Measurements from ENCODE around the gene ELANE. TPM values are rescaled to one million over a fixed set of nuclear protein-coding genes. Genes with fewer than 3 reads are reported as not detected.

The ELANE gene
- total and polyA plus RNA-seq, 4 donors, result 1.4 to 21.0 (median 9.3) TPM

DNA sequence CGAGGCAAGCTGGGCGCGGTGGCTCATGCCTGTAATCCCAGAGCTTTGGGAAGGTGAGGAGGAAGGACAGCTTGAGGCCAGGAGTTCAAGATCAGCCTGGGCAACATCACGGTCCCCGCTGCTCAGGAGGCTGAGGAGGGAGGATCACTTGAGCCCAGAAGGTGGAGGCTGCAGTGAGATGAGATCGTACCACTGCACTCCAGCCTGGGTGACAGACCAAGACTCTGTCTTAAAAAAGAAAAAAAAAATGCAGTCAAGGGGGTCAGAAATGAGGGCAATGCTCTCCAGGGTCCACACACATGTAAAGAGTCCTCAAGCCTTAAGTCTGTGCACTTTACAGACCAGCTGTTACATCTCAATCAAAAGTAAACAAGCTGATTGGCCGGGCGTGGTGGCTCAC is 52.4 kb downstream of the ELANE start:
- H3K27ac ChIP-seq (ENCODE audit: low read depth in 1 of 2, low read length in 1 of 2), result no peak overlapping the region
- no peak overlapping the region for H3K4me3 ChIP-seq
- DNase-seq (no peak), ATAC-seq (ENCODE audit: insufficient read depth, low FRiP score) (no peak)
- no peaks in the 10 kb centered on the region for H3K27me3 ChIP-seq (ENCODE audit: control insufficient read depth in 3 of 3, insufficient read depth in 3 of 3, low read length in 2 of 3)
- TF ChIP-seq, protein P1, sequence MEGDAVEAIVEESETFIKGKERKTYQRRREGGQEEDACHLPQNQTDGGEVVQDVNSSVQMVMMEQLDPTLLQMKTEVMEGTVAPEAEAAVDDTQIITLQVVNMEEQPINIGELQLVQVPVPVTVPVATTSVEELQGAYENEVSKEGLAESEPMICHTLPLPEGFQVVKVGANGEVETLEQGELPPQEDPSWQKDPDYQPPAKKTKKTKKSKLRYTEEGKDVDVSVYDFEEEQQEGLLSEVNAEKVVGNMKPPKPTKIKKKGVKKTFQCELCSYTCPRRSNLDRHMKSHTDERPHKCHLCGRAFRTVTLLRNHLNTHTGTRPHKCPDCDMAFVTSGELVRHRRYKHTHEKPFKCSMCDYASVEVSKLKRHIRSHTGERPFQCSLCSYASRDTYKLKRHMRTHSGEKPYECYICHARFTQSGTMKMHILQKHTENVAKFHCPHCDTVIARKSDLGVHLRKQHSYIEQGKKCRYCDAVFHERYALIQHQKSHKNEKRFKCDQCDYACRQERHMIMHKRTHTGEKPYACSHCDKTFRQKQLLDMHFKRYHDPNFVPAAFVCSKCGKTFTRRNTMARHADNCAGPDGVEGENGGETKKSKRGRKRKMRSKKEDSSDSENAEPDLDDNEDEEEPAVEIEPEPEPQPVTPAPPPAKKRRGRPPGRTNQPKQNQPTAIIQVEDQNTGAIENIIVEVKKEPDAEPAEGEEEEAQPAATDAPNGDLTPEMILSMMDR (IDR thresholded peaks at IDR 0.05; ENCODE audit: control extremely low read depth, extremely low read depth), result no peak
- H3K9me3 ChIP-seq (ENCODE audit: control insufficient read depth in 4 of 4, insufficient read depth in 3 of 4, low read length in 3 of 4), result no peaks in the 10 kb centered on the region
- H3K4me1 ChIP-seq (ENCODE audit: control insufficient read depth in 5 of 5, insufficient read depth in 5 of 5, low read length in 5 of 5), result peaks cover 0 to 5% (median 0%) of the 10 kb centered on the region in 5 donors
- peaks cover 0 to 13% (median 0%) of the 10 kb centered on the region in 4 donors for H3K36me3 ChIP-seq (ENCODE audit: control insufficient read depth in 4 of 4, insufficient read depth in 4 of 4, low read length in 4 of 4)
- H3K9ac ChIP-seq (ENCODE audit: insufficient read depth in 1 of 2, low read length in 2 of 2), result no peak overlapping the region
- WGBS, 2 donors, result 90 to 93% methylated on average over 8 of the region's 8 CpGs

Small RNAs within 50 kb of the gene (small RNA-seq; reads per million reads assigned to genes)
- gene MIR3187 (ENCODE audit: low replicate concordance), result not detected
- gene RNU6-9 (ENCODE audit: low replicate concordance), result 0.15 reads per million

Other genes starting within 250 kb of the ELANE start
- gene POLRMT, start 218.8 kb upstream of the ELANE start, total RNA-seq, result 10 to 100 TPM; 16.1 to 43.3 TPM
- 10 to 100 TPM; 33.5 to 76.7 TPM for gene POLRMT, start 218.8 kb upstream of the ELANE start, polyA plus RNA-seq
- under 1 TPM; 0.23 to 0.46 TPM for gene FGF22, start 212.4 kb upstream of the ELANE start, total RNA-seq
- gene FGF22, start 212.4 kb upstream of the ELANE start, polyA plus RNA-seq, result under 1 TPM; 0.10 to 0.85 TPM
- gene RNF126, start 189.1 kb upstream of the ELANE start, total RNA-seq, result 10 to 100 TPM; 18.1 to 46.2 TPM
- gene RNF126, start 189.1 kb upstream of the ELANE start, polyA plus RNA-seq, result 10 to 100 TPM; 32.2 to 41.9 TPM
- gene FSTL3, start 175.9 kb upstream of the ELANE start, total RNA-seq, result 100 to 1,000 TPM in 1 of 2 donors, 10 to 100 TPM in 1; 15.1 to 120 TPM
- 100 to 1,000 TPM; 109 to 172 TPM for gene FSTL3, start 175.9 kb upstream of the ELANE start, polyA plus RNA-seq
- gene PRSS57, start 156.9 kb upstream of the ELANE start, total RNA-seq, result 1 to 10 TPM in 1 of 2 donors, not detected in 1; 2.0 TPM
- gene PRSS57, start 156.9 kb upstream of the ELANE start, polyA plus RNA-seq, result under 1 TPM; 0.10 to 0.60 TPM
- 10 to 100 TPM; 33.5 to 45.7 TPM for gene PALM, start 143.4 kb upstream of the ELANE start, total RNA-seq
- gene PALM, start 143.4 kb upstream of the ELANE start, polyA plus RNA-seq, result 10 to 100 TPM; 16.2 to 22.7 TPM
- 10 to 100 TPM; 14.9 to 23.6 TPM for gene MISP, start 101.2 kb upstream of the ELANE start, total RNA-seq
- gene MISP, start 101.2 kb upstream of the ELANE start, polyA plus RNA-seq, result 10 to 100 TPM; 20.5 to 23.7 TPM
- 100 to 1,000 TPM; 256 to 321 TPM for gene PTBP1, start 54.9 kb upstream of the ELANE start, total RNA-seq
- 100 to 1,000 TPM; 112 to 150 TPM for gene PTBP1, start 54.9 kb upstream of the ELANE start, polyA plus RNA-seq
- gene PLPPR3, start 30.3 kb upstream of the ELANE start, total RNA-seq, result 10 to 100 TPM in 1 of 2 donors, 1 to 10 TPM in 1; 8.1 to 14.1 TPM
- gene PLPPR3, start 30.3 kb upstream of the ELANE start, polyA plus RNA-seq, result 1 to 10 TPM in 1 of 2 donors, under 1 TPM in 1; 0.91 to 4.2 TPM
- gene AZU1, start 24.5 kb upstream of the ELANE start, total RNA-seq, result 1 to 10 TPM; 2.1 to 9.8 TPM
- 1 to 10 TPM; 2.0 to 6.7 TPM for gene AZU1, start 24.5 kb upstream of the ELANE start, polyA plus RNA-seq
- 10 to 100 TPM in 1 of 2 donors, under 1 TPM in 1; 0.58 to 23.3 TPM for gene PRTN3, start 11.3 kb upstream of the ELANE start, total RNA-seq
- 10 to 100 TPM in 1 of 2 donors, under 1 TPM in 1; 0.85 to 18.5 TPM for gene PRTN3, start 11.3 kb upstream of the ELANE start, polyA plus RNA-seq
- 100 to 1,000 TPM in 1 of 2 donors, 10 to 100 TPM in 1; 90.8 to 185 TPM for gene CFD, start 7.4 kb downstream of the ELANE start, total RNA-seq
- gene CFD, start 7.4 kb downstream of the ELANE start, polyA plus RNA-seq, result 100 to 1,000 TPM in 1 of 2 donors, 10 to 100 TPM in 1; 97.2 to 227 TPM
- gene MED16, start 40.9 kb downstream of the ELANE start, total RNA-seq, result 10 to 100 TPM; 38.7 to 59.7 TPM
- gene MED16, start 40.9 kb downstream of the ELANE start, polyA plus RNA-seq, result 10 to 100 TPM; 44.8 to 72.3 TPM
- not detected for gene RNU6-9, start 41.2 kb downstream of the ELANE start, total RNA-seq
- gene RNU6-9, start 41.2 kb downstream of the ELANE start, polyA plus RNA-seq, result not detected
- gene R3HDM4, start 60.9 kb downstream of the ELANE start, total RNA-seq, result 10 to 100 TPM; 31.6 to 69.2 TPM
- 100 to 1,000 TPM in 1 of 2 donors, 10 to 100 TPM in 1; 86.1 to 139 TPM for gene R3HDM4, start 60.9 kb downstream of the ELANE start, polyA plus RNA-seq
- gene KISS1R, start 65.0 kb downstream of the ELANE start, total RNA-seq, result under 1 TPM in 1 of 2 donors, not detected in 1; 0.21 TPM
- gene KISS1R, start 65.0 kb downstream of the ELANE start, polyA plus RNA-seq, result under 1 TPM in 1 of 2 donors, not detected in 1; 0.13 TPM
- 10 to 100 TPM; 22.6 to 29.7 TPM for gene ARID3A, start 73.7 kb downstream of the ELANE start, total RNA-seq
- 10 to 100 TPM in 1 of 2 donors, 1 to 10 TPM in 1; 7.7 to 17.0 TPM for gene ARID3A, start 73.7 kb downstream of the ELANE start, polyA plus RNA-seq
- 10 to 100 TPM; 36.6 to 60.2 TPM for gene WDR18, start 132.0 kb downstream of the ELANE start, total RNA-seq
- 10 to 100 TPM; 43.4 to 48.0 TPM for gene WDR18, start 132.0 kb downstream of the ELANE start, polyA plus RNA-seq
- 10 to 100 TPM in 1 of 2 donors, 1 to 10 TPM in 1; 2.6 to 11.6 TPM for gene GRIN3B, start 148.1 kb downstream of the ELANE start, total RNA-seq
- 1 to 10 TPM; 1.3 to 2.3 TPM for gene GRIN3B, start 148.1 kb downstream of the ELANE start, polyA plus RNA-seq
- gene TMEM259, start 168.8 kb downstream of the ELANE start, total RNA-seq, result 100 to 1,000 TPM in 1 of 2 donors, 10 to 100 TPM in 1; 61.1 to 195 TPM
- 100 to 1,000 TPM; 194 to 262 TPM for gene TMEM259, start 168.8 kb downstream of the ELANE start, polyA plus RNA-seq
- not detected for gene RNU6-2, start 169.2 kb downstream of the ELANE start, total RNA-seq
- not detected for gene RNU6-2, start 169.2 kb downstream of the ELANE start, polyA plus RNA-seq
- 100 to 1,000 TPM; 161 to 236 TPM for gene CNN2, start 174.3 kb downstream of the ELANE start, total RNA-seq
- gene CNN2, start 174.3 kb downstream of the ELANE start, polyA plus RNA-seq, result 100 to 1,000 TPM; 162 to 198 TPM
- gene ABCA7, start 187.8 kb downstream of the ELANE start, total RNA-seq, result 10 to 100 TPM; 20.1 to 50.0 TPM
- 10 to 100 TPM; 33.5 to 54.4 TPM for gene ABCA7, start 187.8 kb downstream of the ELANE start, polyA plus RNA-seq
- gene ARHGAP45, start 214.9 kb downstream of the ELANE start, total RNA-seq, result 10 to 100 TPM; 23.8 to 86.4 TPM
- gene ARHGAP45, start 214.9 kb downstream of the ELANE start, polyA plus RNA-seq, result 100 to 1,000 TPM in 1 of 2 donors, 10 to 100 TPM in 1; 75.4 to 117 TPM
- 100 to 1,000 TPM in 1 of 2 donors, 10 to 100 TPM in 1; 78.4 to 188 TPM for gene POLR2E, start 243.1 kb downstream of the ELANE start, total RNA-seq
- 100 to 1,000 TPM; 120 to 196 TPM for gene POLR2E, start 243.1 kb downstream of the ELANE start, polyA plus RNA-seq